ENCODE measurements around the gene SLX9.
"Not testable (repeated sequence)": the region's sequence is repeated elsewhere in the genome, so short reads cannot be mapped to it uniquely, and the experiment has no call there.

SLX9 gene

GRCh38 chr21:45014747-45015468 lies 75.1 kb downstream of the SLX9 start:
- no peak for DNase-seq (ENCODE audit: insufficient read length, low spot score)
- no peak for FAIRE-seq

GRCh38 chr21:45015469-45015860 lies 75.6 kb downstream of the SLX9 start:
- FAIRE-seq (no peak), DNase-seq (ENCODE audit: insufficient read length, low spot score) (no peak)

GRCh38 chr21:45016031-45016405 lies 76.2 kb downstream of the SLX9 start:
- FAIRE-seq (no peak), DNase-seq (ENCODE audit: insufficient read length, low spot score) (no peak)

- DNase-seq (ENCODE audit: insufficient read length, low spot score) (no peak), FAIRE-seq (no peak)
Observed at GRCh38 chr21:45016406-45017038, 76.7 kb downstream of the SLX9 start.

GRCh38 chr21:45017039-45017960 lies 77.5 kb downstream of the SLX9 start:
- FAIRE-seq: no peak

GRCh38 chr21:45018131-45019075 lies 78.6 kb downstream of the SLX9 start:
- FAIRE-seq (no peak), DNase-seq (ENCODE audit: insufficient read length, low spot score) (no peak)

More at GRCh38 chr21:45017039-45017960, 77.5 kb downstream of the SLX9 start:
- DNase-seq (ENCODE audit: insufficient read length, low spot score): no peak

GRCh38 chr21:45019076-45019886 lies 79.5 kb downstream of the SLX9 start:
- FAIRE-seq: no peak
- no peak for DNase-seq (ENCODE audit: insufficient read length, low spot score)

- DNase-seq (ENCODE audit: insufficient read length, low spot score) (no peak), FAIRE-seq (no peak)
Observed at GRCh38 chr21:45019887-45020537, 80.2 kb downstream of the SLX9 start.

GRCh38 chr21:45020629-45021427 lies 81.0 kb downstream of the SLX9 start:
- DNase-seq (ENCODE audit: insufficient read length, low spot score): no peak
- FAIRE-seq: no peak

GRCh38 chr21:45021428-45022347 lies 81.9 kb downstream of the SLX9 start:
- DNase-seq (ENCODE audit: insufficient read length, low spot score) (no peak), FAIRE-seq (no peak)

GRCh38 chr21:45022348-45022675 lies 82.5 kb downstream of the SLX9 start:
- no peak for DNase-seq (ENCODE audit: insufficient read length, low spot score)
- no peak for FAIRE-seq

- FAIRE-seq (no peak), DNase-seq (ENCODE audit: insufficient read length, low spot score) (no peak)
Observed at GRCh38 chr21:45022736-45023135, 82.9 kb downstream of the SLX9 start.

- not testable (repeated sequence) for FAIRE-seq; DNase-seq (ENCODE audit: insufficient read length, low spot score)
Observed at GRCh38 chr21:45024516-45024915, 84.7 kb downstream of the SLX9 start.

- FAIRE-seq (no peak), DNase-seq (ENCODE audit: insufficient read length, low spot score) (no peak)
Observed at GRCh38 chr21:45026066-45026745, 86.4 kb downstream of the SLX9 start.

Data from GM19239 (cell line).